Astrocyte (in vitro differentiated cells and primary cell): ENCODE measurements around the gene HOXA6.

Experiments
- EZH2 ChIP-seq: IDR thresholded peaks from 2 replicates; pipeline ENCODE4 v1.6.1; 2012; ENCODE audit warnings: mild to moderate bottlenecking, low read length, inconsistent platforms; ENCODE audit not compliant: insufficient read depth
- TF ChIP-seq, protein P1 (sequence below): IDR thresholded peaks from 2 replicates; pipeline ENCODE4 v1.5.1; 2011; ENCODE audit warnings: low read depth, mild to moderate bottlenecking, inconsistent platforms, low read length, moderate library complexity; ENCODE audit not compliant: insufficient read depth

DNA sequence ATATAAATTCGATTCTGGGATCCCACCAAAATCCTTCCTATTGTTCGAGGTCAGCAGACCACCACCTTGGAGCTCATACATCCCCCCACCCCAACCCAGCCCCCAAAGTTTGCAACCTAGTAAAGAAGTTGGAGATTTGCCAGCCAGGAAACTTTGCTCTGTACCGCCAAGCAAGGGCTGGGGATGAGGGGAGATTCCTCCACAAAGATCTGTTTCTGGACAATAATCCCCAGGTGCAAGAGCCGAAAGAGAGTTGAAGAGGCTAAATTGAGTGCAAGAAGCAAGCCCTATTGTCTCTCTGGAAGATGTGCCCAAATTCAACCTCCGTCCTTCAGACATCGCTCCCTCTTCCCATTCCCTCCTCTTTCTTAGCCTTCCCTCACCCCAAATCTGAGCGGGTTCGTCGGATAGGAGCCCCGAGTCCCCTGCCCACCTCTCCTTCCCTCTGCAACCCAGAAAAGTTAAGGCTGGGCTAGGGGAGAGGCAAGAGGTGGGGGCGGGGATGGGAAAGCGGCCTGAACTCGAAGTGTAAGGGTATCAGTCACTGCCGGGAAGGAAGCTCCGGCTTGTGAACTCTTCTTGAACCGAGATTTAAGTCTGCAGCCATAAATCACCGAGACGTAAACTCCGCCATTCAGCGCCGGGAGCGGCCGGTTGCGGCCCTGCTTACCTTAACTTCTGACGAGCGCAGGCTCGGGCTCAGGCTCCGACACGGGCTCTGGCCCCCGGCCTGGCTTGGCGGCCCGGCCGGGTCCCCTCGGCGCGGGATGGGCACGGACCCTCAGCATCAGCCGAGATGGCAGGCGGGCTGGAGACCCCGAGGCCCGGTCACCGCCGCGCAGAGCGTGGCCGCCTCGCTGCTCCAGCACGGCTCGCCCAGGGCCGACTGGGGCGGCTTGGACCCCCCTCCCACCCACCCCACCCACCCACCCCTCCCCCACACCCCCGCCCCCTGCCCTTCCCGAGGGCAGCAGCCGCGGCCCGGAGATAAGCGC lies 34.3 kb downstream of the HOXA6 start:
- TF ChIP-seq, protein P1, sequence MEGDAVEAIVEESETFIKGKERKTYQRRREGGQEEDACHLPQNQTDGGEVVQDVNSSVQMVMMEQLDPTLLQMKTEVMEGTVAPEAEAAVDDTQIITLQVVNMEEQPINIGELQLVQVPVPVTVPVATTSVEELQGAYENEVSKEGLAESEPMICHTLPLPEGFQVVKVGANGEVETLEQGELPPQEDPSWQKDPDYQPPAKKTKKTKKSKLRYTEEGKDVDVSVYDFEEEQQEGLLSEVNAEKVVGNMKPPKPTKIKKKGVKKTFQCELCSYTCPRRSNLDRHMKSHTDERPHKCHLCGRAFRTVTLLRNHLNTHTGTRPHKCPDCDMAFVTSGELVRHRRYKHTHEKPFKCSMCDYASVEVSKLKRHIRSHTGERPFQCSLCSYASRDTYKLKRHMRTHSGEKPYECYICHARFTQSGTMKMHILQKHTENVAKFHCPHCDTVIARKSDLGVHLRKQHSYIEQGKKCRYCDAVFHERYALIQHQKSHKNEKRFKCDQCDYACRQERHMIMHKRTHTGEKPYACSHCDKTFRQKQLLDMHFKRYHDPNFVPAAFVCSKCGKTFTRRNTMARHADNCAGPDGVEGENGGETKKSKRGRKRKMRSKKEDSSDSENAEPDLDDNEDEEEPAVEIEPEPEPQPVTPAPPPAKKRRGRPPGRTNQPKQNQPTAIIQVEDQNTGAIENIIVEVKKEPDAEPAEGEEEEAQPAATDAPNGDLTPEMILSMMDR: no peak
- peak; percentile 60 for TF ChIP-seq EZH2
